GM12878 (cell line): Measurements from ENCODE around the gene MAPKAPK3.

Source experiments
- CTCF ChIP-seq, 3 experiments: IDR thresholded peaks in 2 of 3; conservative IDR thresholded peaks in 1 of 3; 2 replicates each; pipeline ENCODE4 v1.5.1; 2011; ENCODE audit warnings: low read depth in 3 of 3, low read length in 3 of 3, mild to moderate bottlenecking in 3 of 3, control low read depth in 2 of 3, moderate library complexity in 2 of 3, inconsistent platforms in 1 of 3, mixed read lengths in 1 of 3; ENCODE audit not compliant: control insufficient read depth in 2 of 3, insufficient read depth in 1 of 3; ENCODE audit errors: extremely low read depth in 1 of 3
- EED ChIP-seq: sonication (generic); IDR thresholded peaks from 2 replicates; pipeline ENCODE4 v1.6.1; 2016; ENCODE audit warnings: antibody characterized with exemption, low read depth
- ZNF274 ChIP-seq: IDR thresholded peaks from one replicate; pipeline ENCODE4 v1.8.0; 2011; ENCODE audit not compliant: insufficient read length, insufficient read depth

GRCh38 chr3:50630394-50630793 is 13.4 kb downstream of the MAPKAPK3 start:
- TF ChIP-seq CTCF (IDR thresholded peaks at IDR 0.05 in 2 of 3, conservative IDR thresholded peaks at IDR 0.05 in 1 of 3; ENCODE audit: control insufficient read depth in 2 of 3, extremely low read depth in 1 of 3, insufficient read depth in 1 of 3, low read depth in 3 of 3, low read length in 3 of 3) = no peak
- TF ChIP-seq EED = no peak
- TF ChIP-seq ZNF274 = no peak
